Activated gamma-delta T cell treated with anti-CD3 and anti-CD28 coated beads, Interleukin-2, amount 50 U/mL, for 16 hours (primary cell): Measurements from ENCODE around the gene RBM20.
A peak's percentile ranks its signal among the peaks of the same experiment; 100 is the strongest.
"Not testable (repeated sequence)": the region's sequence is repeated elsewhere in the genome, so short reads cannot be mapped to it uniquely, and the experiment has no call there.

Experiments used
- DNase-seq: peaks from one replicate; pipeline ENCODE4 v3.0.0-alpha.2; 2020; ENCODE audit warnings: low read depth

RBM20 gene

GRCh38 chr10:110625951-110626855, 17.9 kb upstream of the RBM20 start:
- DNase-seq, result no peak

- no peak for DNase-seq
These were observed 16.0 kb upstream of the RBM20 start for GRCh38 chr10:110628161-110628560.

GRCh38 chr10:110629680-110630191, 14.4 kb upstream of the RBM20 start:
- no peak for DNase-seq

- DNase-seq, result no peak
These were observed 12.2 kb upstream of the RBM20 start for GRCh38 chr10:110631934-110632333.

- DNase-seq, result no peak
These were observed 11.4 kb upstream of the RBM20 start for GRCh38 chr10:110632591-110633215.

- DNase-seq, result no peak
These were observed 9.5 kb upstream of the RBM20 start for GRCh38 chr10:110634527-110635209.

GRCh38 chr10:110636572-110636931, 7.6 kb upstream of the RBM20 start:
- DNase-seq, result no peak

- DNase-seq, result no peak
These were observed 7.1 kb upstream of the RBM20 start for GRCh38 chr10:110636932-110637557.

GRCh38 chr10:110637558-110638053, 6.5 kb upstream of the RBM20 start:
- DNase-seq, result no peak

GRCh38 chr10:110638319-110638718, 5.8 kb upstream of the RBM20 start:
- no peak for DNase-seq

- not testable (repeated sequence) for DNase-seq
These were observed 5.1 kb upstream of the RBM20 start for GRCh38 chr10:110639046-110639445.

GRCh38 chr10:110639858-110640257, 4.3 kb upstream of the RBM20 start:
- not testable (repeated sequence) for DNase-seq

- DNase-seq, result peak; percentile 19
These were observed 2.9 kb upstream of the RBM20 start for GRCh38 chr10:110641256-110641655.

- DNase-seq, result no peak
These were observed 1.7 kb upstream of the RBM20 start for GRCh38 chr10:110642204-110643034.

GRCh38 chr10:110643035-110643652, 992 bp upstream of the RBM20 start:
- DNase-seq, result no peak

- DNase-seq, result no peak
These were observed 694 bp downstream of the RBM20 start for GRCh38 chr10:110644598-110645462.

- no peak for DNase-seq
These were observed 2.4 kb downstream of the RBM20 start for GRCh38 chr10:110646417-110647135.

- DNase-seq, result no peak
These were observed 2.9 kb downstream of the RBM20 start for GRCh38 chr10:110647136-110647430.

GRCh38 chr10:110648692-110649346, 4.7 kb downstream of the RBM20 start:
- DNase-seq, result no peak
